HepG2 (cell line): ENCODE data around the gene KRT71. TPM values are rescaled to one million over a fixed set of nuclear protein-coding genes. Genes with fewer than 3 reads are reported as not detected.

Experiments used
- ATAC-seq: fragments of 200-7000 bp; cut with Tn5 transposase; 3 replicates; pipeline ENCODE4 v1.9.1; 2020; ENCODE audit warnings: mild to moderate bottlenecking, moderate library complexity
- BruUV-seq: library from RNA; stranded (reverse); fragments of 400-500 nt; replicated peaks from 2 replicates; lab custom pipeline; 2021; lab: Mats Ljungman, UMichigan
- CTCF ChIA-PET: fragments of 300-600 bp; formaldehyde crosslinking; extraction: SDS; loops from one replicate; lab custom pipeline; 2021; ENCODE audit warnings: low total read pairs, inconsistent platforms, low intra/inter-chr PET ratio; lab: Yijun Ruan, JAX
- POLR2A ChIA-PET: fragments of 350-600 bp; sonication (Branson Sonifier 250); formaldehyde crosslinking; loops from one replicate; lab custom pipeline; 2020; ENCODE audit warnings: antibody characterized with exemption, inconsistent platforms; lab: Yijun Ruan, JAX
- DNase-seq: peaks from one replicate; pipeline ENCODE4 v3.0.0-alpha.2; 2015; ENCODE audit warnings: low spot score
- FAIRE-seq: peaks from 3 replicates; lab custom pipeline; 2011; peaks lifted over from hg19 to GRCh38; lab: Jason Lieb, UNC
- H2AFZ ChIP-seq: one replicate; pipeline ENCODE4 v1.6.1; 2011; ENCODE audit warnings: low read length, inconsistent platforms
- H3K27ac ChIP-seq: fragments of 300-600 bp; 3 replicates; pipeline ENCODE4 v1.8.0; 2011; ENCODE audit warnings: mixed run types, mild to moderate bottlenecking, mixed read lengths, low read length, inconsistent platforms; ENCODE audit not compliant: insufficient read depth; ENCODE audit errors: extremely low read length
- H3K27me3 ChIP-seq, 2 experiments: fragments of 200-600 bp in 1 of 2; 2 replicates in 1 of 2; 3 replicates in 1 of 2; pipeline versions ENCODE4 v1.6.0 to v1.8.0; 2011; ENCODE audit warnings: low read length in 2 of 2, mild to moderate bottlenecking in 2 of 2, moderate library complexity in 2 of 2, inconsistent platforms in 1 of 2; ENCODE audit not compliant: insufficient read depth in 2 of 2, control insufficient read depth in 1 of 2
- H3K36me3 ChIP-seq, 2 experiments: fragments of 200-600 bp in 1 of 2; replicated peaks in 1 of 2; 2 replicates in 1 of 2; 3 replicates in 1 of 2; pipeline versions ENCODE4 v1.5.1 to v1.8.0; 2011; ENCODE audit warnings: low read length in 2 of 2, inconsistent platforms in 1 of 2; ENCODE audit not compliant: insufficient read depth in 2 of 2, control insufficient read depth in 1 of 2
- H3K4me1 ChIP-seq: 2 replicates; pipeline ENCODE4 v1.5.1; 2012; ENCODE audit warnings: low read length, inconsistent platforms; ENCODE audit not compliant: insufficient read depth
- H3K4me2 ChIP-seq: 2 replicates; pipeline ENCODE4 v1.6.0; 2011; ENCODE audit warnings: low read depth, low read length, inconsistent platforms
- H3K4me3 ChIP-seq, 3 experiments: fragments of 200-600 bp in 1 of 3; sonication (generic), shearing (Covaris generic) in 1 of 3; replicated peaks in 1 of 3; 2 replicates each; pipeline ENCODE4 v1.5.1; 2011 to 2016; ENCODE audit warnings: low read length in 3 of 3, inconsistent platforms in 2 of 3, low read depth in 2 of 3, mild to moderate bottlenecking in 2 of 3, control low read depth in 1 of 3, mixed read lengths in 1 of 3; ENCODE audit not compliant: insufficient read depth in 1 of 3
- H3K79me2 ChIP-seq: one replicate; pipeline ENCODE4 v1.6.1; 2011; ENCODE audit warnings: low read length, inconsistent platforms; ENCODE audit not compliant: insufficient read depth
- H3K9ac ChIP-seq: 2 replicates; pipeline ENCODE4 v1.6.0; 2011; ENCODE audit warnings: mild to moderate bottlenecking, low read depth, low read length, inconsistent platforms; ENCODE audit not compliant: insufficient read depth
- H3K9me3 ChIP-seq: 2 replicates; pipeline ENCODE4 v1.5.1; 2012; ENCODE audit warnings: mild to moderate bottlenecking, low read length
- H4K20me1 ChIP-seq: 2 replicates; pipeline ENCODE4 v1.6.0; 2011; ENCODE audit warnings: inconsistent platforms, mild to moderate bottlenecking, low read length, moderate library complexity; ENCODE audit not compliant: insufficient read depth
- GRHL1 ChIP-seq: sonication (generic); formaldehyde crosslinking; conservative IDR thresholded peaks from 2 replicates; pipeline ENCODE4 v1.8.0; 2022; ENCODE audit warnings: missing genetic modification reagents
- MTERF4 ChIP-seq: sonication (generic); formaldehyde crosslinking; IDR thresholded peaks from 2 replicates; pipeline ENCODE4 v1.8.0; 2023; ENCODE audit warnings: mild to moderate bottlenecking, missing genetic modification reagents
- POGZ ChIP-seq: sonication (generic); formaldehyde crosslinking; IDR thresholded peaks from 2 replicates; pipeline ENCODE4 v1.4.0; 2020; ENCODE audit warnings: mild to moderate bottlenecking, missing genetic modification reagents
- SYNCRIP ChIP-seq: fragments of 200-400 bp; formaldehyde crosslinking; IDR thresholded peaks from 2 replicates; pipeline ENCODE4 v1.6.1; 2018; ENCODE audit warnings: mild to moderate bottlenecking, low read depth, low read length; ENCODE audit not compliant: insufficient read depth
- ZNF615 ChIP-seq: sonication (generic); formaldehyde crosslinking; IDR thresholded peaks from 2 replicates; pipeline ENCODE4 v1.5.0; 2020; ENCODE audit warnings: mild to moderate bottlenecking, missing genetic modification reagents, borderline replicate concordance
- ZSCAN29 ChIP-seq: sonication (generic); formaldehyde crosslinking; conservative IDR thresholded peaks from 2 replicates; pipeline ENCODE4 v1.4.0; 2020; ENCODE audit warnings: mild to moderate bottlenecking, missing genetic modification reagents
- WGBS: methylation state at CpG from one replicate; pipeline ENCODE4 v1.1.6; 2017; ENCODE audit warnings: low lambda C conversion rate; 5-methylcytosine and 5-hydroxymethylcytosine counted together
- in situ Hi-C: cut with HindIII; loops from 2 replicates; pipeline ENCODE4 v1.10.0; 2017; ENCODE audit warnings: low pct_unique_long_range_greater_than_20kb; ENCODE audit not compliant: extremely low pct_ligation_motif_present
- intact Hi-C: fragments of 100-400 bp; cut with micrococcal nuclease; formaldehyde crosslinking; loops from one replicate; pipeline ENCODE4 v1.10.0; 2022; ENCODE audit not compliant: unreplicated experiment
- polyA plus RNA-seq, 8 experiments: library from polyadenylated mRNA; depleted of rRNA in 3 of 8; stranded (reverse) in 7 of 8; unstranded in 1 of 8; fragments of >200 nt; fragmentation: Illumina TruSeq in 4 of 8; extraction: Trizol in 4 of 8; gene quantifications; 2 replicates each; pipeline versions ENCODE4 v1.2.1 to v1.2.3, GENCODE V29; 2011 to 2016; ENCODE audit warnings: low read depth in 4 of 8, missing spikeins in 1 of 8, mixed read lengths in 1 of 8; ENCODE audit not compliant: insufficient read depth in 1 of 8
- total RNA-seq, 5 experiments: library from RNA; depleted of rRNA; stranded (reverse); fragments of >200 nt; fragmentation: Illumina TruSeq; extraction: Trizol; gene quantifications; 2 replicates each; pipeline ENCODE4 v1.2.3, GENCODE V29; 2016; ENCODE audit warnings: low read depth in 1 of 5

The KRT71 gene
- total and polyA plus RNA-seq, 2 of the 13 experiments (the other 11 are each of a cell fraction or from before 2014, with no cell fraction given), result not detected

- Histone ChIP-seq H3K79me2 (no peaks in the 10 kb centered on the region), H3K36me3 (no peaks in the 10 kb centered on the region), H4K20me1 (no peaks in the 10 kb centered on the region), H3K4me2 (no peak overlapping the region), H2AFZ (no peak overlapping the region), H3K4me3 (no peak overlapping the region), H3K27ac (no peak overlapping the region), H3K9ac (no peak overlapping the region), H3K27me3 (peaks cover 3 to 32% of the 10 kb centered on the region in 2 experiments; a peak in 4 of 5 replicates), H3K4me1 (no peaks in the 10 kb centered on the region), H3K9me3 (no peaks in the 10 kb centered on the region)
- no peak for FAIRE-seq
- 0% methylated on average over 5 of the region's 5 CpGs for WGBS
- POLR2A ChIA-PET, result no interaction called here
- TF ChIP-seq ZSCAN29 (CRISPR knock-in tag) (no peak), ZNF615 (CRISPR knock-in tag) (no peak), MTERF4 (CRISPR knock-in tag) (no peak), POGZ (no peak), SYNCRIP (no peak), GRHL1 (CRISPR knock-in tag) (no peak)
- CTCF ChIA-PET, result no interaction called here
- ATAC-seq, result no peak
- intact Hi-C loops (no loop called here), in situ Hi-C loops (no loop called here)
- BruUV-seq, result no TSS peak
- no peak for DNase-seq
Observed at GRCh38 chr12:52602552-52602951, 49.6 kb upstream of the KRT71 start.
